Measurements from ENCODE around the gene UPB1.

GRCh38 chr22:24503137-24503842, 8.2 kb downstream of the UPB1 start:
- TF ChIP-seq EZH2 (IDR thresholded peaks at IDR 0.05) (no peak), POLR2AphosphoS5 (IDR thresholded peaks at IDR 0.05; ENCODE audit: borderline replicate concordance, low read depth, low read length) (no peak), FOXP2 (optimal IDR thresholded peaks at IDR 0.05; ENCODE audit: control extremely low read depth, extremely low read length, insufficient read depth) (no peak)

All from SK-N-MC (cell line).